Mucosa of stomach (tissue), 1 donor: ENCODE data around the gene GRK1.

Experiments
- H3K27me3 ChIP-seq: one replicate; pipeline ENCODE4 v1.7.0; 2013; ENCODE audit warnings: mild to moderate bottlenecking, low read length; ENCODE audit not compliant: control insufficient read depth, insufficient read depth
- H3K36me3 ChIP-seq: one replicate; pipeline ENCODE4 v1.7.0; 2013; ENCODE audit warnings: low read length; ENCODE audit not compliant: control insufficient read depth, insufficient read depth
- H3K4me1 ChIP-seq: one replicate; pipeline ENCODE4 v1.7.0; 2013; ENCODE audit warnings: mild to moderate bottlenecking, low read length; ENCODE audit not compliant: control insufficient read depth, insufficient read depth
- H3K4me3 ChIP-seq: one replicate; pipeline ENCODE4 v1.7.0; 2013; ENCODE audit warnings: low read length
- H3K9ac ChIP-seq: one replicate; pipeline ENCODE4 v1.7.0; 2013; ENCODE audit warnings: mild to moderate bottlenecking, low read length, moderate library complexity
- H3K9me3 ChIP-seq: one replicate; pipeline ENCODE4 v1.7.0; 2013; ENCODE audit warnings: mild to moderate bottlenecking, low read length, moderate library complexity; ENCODE audit not compliant: control insufficient read depth
- donor health status: Pancreatic carcinoma.

The GRK1 gene

DNA sequence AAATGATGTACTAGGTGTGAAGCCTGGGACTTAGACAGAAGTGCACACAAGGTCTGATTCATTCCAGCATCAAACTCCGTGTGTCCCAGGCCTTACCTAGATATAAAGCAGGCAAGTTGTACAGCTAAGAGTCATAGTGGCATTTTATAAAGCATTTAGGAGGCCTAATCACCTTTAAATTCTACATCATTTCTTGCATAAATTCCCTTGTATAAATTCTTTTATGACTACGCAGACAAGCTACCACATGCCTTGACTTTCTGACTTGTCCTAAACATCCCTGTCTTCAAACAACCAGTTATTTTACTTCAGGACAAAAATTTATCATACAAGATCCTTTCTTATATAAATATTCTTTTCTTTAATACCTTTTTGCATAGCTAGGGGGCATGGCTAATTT is 114.6 kb downstream of the GRK1 start:
- H3K27me3 ChIP-seq: peaks cover 14% of the 10 kb centered on the region
- no peaks in the 10 kb centered on the region for H3K36me3 ChIP-seq
- H3K9ac ChIP-seq: no peak overlapping the region

GRCh38 chr13:113782472-113782871 is 115.5 kb downstream of the GRK1 start:
- no peak overlapping the region for H3K4me3 ChIP-seq
- H3K9ac ChIP-seq: no peak overlapping the region
- no peaks in the 10 kb centered on the region for H3K4me1 ChIP-seq
- H3K36me3 ChIP-seq: no peaks in the 10 kb centered on the region
- no peaks in the 10 kb centered on the region for H3K9me3 ChIP-seq
- peaks cover 5% of the 10 kb centered on the region for H3K27me3 ChIP-seq

More for the DNA sequence above, 114.6 kb downstream of the GRK1 start:
- H3K9me3 ChIP-seq: no peaks in the 10 kb centered on the region
- no peaks in the 10 kb centered on the region for H3K4me1 ChIP-seq
- no peak overlapping the region for H3K4me3 ChIP-seq

DNA sequence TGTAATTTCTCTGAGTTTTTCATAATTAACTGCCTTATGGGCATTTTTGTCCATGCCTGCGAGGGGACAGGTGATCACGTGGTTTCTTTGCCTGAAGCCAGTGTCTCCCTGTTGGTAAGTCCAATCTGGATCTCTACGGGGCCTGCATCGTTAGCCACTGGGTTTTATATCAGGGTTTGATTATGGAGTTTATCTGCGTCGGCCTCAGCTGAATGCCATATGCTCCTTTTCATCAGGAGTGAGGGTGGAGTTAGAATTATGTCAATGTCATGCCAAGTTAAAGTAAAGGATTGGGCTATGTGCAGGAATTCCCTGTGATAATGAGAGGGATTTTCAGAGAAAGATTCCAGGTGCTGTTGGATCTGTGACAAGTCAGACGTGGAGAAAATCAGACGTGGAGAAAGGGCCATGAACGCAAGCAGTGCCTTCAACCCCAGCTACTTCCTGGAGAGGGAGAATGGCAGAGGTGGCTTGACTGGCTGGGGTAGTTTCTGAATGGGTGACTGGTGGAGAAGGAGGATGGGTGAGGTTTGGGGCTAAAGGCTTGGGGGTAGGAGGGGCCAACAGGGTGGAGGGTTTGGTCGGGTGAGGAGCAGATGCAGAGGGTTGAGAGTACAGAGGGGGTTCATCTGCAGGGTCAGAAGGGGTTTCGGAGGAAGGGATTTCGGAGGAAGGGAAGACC is 116.3 kb downstream of the GRK1 start:
- H3K4me1 ChIP-seq: no peaks in the 10 kb centered on the region
- no peaks in the 10 kb centered on the region for H3K9me3 ChIP-seq
- H3K4me3 ChIP-seq: no peak overlapping the region
- no peaks in the 10 kb centered on the region for H3K36me3 ChIP-seq
- peaks cover 3% of the 10 kb centered on the region for H3K27me3 ChIP-seq
- no peak overlapping the region for H3K9ac ChIP-seq

GRCh38 chr13:113783966-113784644 is 117.1 kb downstream of the GRK1 start:
- no peaks in the 10 kb centered on the region for H3K36me3 ChIP-seq
- no peak overlapping the region for H3K9ac ChIP-seq
- H3K4me3 ChIP-seq: no peak overlapping the region
- H3K9me3 ChIP-seq: no peaks in the 10 kb centered on the region
- H3K4me1 ChIP-seq: no peaks in the 10 kb centered on the region
- peaks cover 3% of the 10 kb centered on the region for H3K27me3 ChIP-seq

DNA sequence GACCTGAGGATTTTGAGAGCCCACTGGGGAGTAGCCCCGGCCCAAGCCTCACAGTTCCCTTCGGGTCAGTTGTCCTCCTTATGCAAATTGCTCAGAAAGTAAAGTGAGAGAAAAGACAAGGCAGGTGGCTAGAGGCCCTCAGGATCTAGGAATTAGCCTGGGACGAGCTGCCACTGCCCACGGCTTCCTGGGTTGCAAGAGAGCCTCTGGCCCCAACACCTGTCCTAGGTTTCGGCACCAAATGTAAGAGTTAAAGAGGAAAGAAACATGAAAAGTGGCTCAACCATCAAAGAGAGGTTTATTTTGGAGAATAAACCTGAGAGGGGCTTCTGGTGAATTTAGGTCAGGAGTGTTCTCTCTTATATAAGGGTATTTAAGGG is 117.6 kb downstream of the GRK1 start:
- no peaks in the 10 kb centered on the region for H3K9me3 ChIP-seq
- H3K36me3 ChIP-seq: no peaks in the 10 kb centered on the region
- no peak overlapping the region for H3K4me3 ChIP-seq
- H3K4me1 ChIP-seq: no peaks in the 10 kb centered on the region
- H3K27me3 ChIP-seq: peaks cover 3% of the 10 kb centered on the region
- no peak overlapping the region for H3K9ac ChIP-seq

- H3K27me3 ChIP-seq: peaks cover 3% of the 10 kb centered on the region
- no peaks in the 10 kb centered on the region for H3K9me3 ChIP-seq
- no peaks in the 10 kb centered on the region for H3K4me1 ChIP-seq
- H3K9ac ChIP-seq: no peak overlapping the region
- no peaks in the 10 kb centered on the region for H3K36me3 ChIP-seq
- H3K4me3 ChIP-seq: no peak overlapping the region
These were observed 118.3 kb downstream of the GRK1 start for GRCh38 chr13:113785051-113786010.

DNA sequence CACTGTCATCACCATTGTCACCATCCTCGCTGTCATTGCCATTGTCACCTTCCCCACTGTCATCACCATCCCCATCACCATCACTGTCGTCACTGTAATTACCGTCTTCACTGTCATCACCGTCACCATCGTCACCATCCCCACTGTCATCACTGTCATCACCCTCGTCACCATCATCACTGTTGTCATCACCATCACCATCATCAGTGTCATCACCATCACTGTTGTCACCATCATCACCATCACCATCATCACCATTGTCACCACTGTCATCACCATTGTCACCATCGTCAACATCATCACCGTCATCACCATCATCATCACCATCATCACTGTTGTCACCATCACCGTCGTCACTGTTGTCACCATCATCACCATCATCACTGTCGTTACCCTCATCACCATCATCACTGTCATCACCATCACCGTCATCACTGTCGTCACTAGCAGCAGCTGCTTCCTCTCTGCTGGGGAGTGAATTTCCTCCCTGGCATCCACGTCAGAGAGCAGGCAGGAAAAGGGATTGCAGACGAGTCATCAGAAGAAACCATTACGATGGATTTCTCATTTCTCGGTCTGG is 119.3 kb downstream of the GRK1 start:
- Histone ChIP-seq H3K27me3 (peaks cover 3% of the 10 kb centered on the region), H3K9me3 (no peaks in the 10 kb centered on the region), H3K4me1 (no peaks in the 10 kb centered on the region), H3K9ac (no peak overlapping the region), H3K4me3 (no peak overlapping the region), H3K36me3 (no peaks in the 10 kb centered on the region)
